ENCODE measurements around the gene SUPT5H.
A peak's percentile ranks its signal among the peaks of the same experiment; 100 is the strongest.

The SUPT5H gene

GRCh38 chr19:39409208-39410016 is 36.0 kb upstream of the SUPT5H start:
- peak; percentile 83 to 88 for DNase-seq

GRCh38 chr19:39410017-39410830 is 35.2 kb upstream of the SUPT5H start:
- DNase-seq: peak; percentile 68 to 73

- DNase-seq: no peak
Measured at GRCh38 chr19:39410831-39411080, 34.6 kb upstream of the SUPT5H start.

- peak; percentile 23 to 31 for DNase-seq
Measured at GRCh38 chr19:39411081-39411831, 34.1 kb upstream of the SUPT5H start.

DNA sequence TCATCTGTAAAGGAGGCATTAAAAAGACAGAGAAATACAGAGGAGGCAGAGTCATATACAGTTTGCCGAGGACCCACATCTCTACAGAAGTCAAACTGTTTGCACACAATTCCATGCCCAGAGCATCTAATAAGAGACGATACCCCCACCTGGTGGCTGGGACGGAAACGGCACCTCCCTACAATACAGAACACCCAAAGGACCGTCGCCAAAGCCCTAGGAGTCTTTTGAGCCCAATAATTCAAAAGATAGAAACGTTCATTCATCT is 33.6 kb upstream of the SUPT5H start:
- peak; percentile 93 to 95 for DNase-seq

DNA sequence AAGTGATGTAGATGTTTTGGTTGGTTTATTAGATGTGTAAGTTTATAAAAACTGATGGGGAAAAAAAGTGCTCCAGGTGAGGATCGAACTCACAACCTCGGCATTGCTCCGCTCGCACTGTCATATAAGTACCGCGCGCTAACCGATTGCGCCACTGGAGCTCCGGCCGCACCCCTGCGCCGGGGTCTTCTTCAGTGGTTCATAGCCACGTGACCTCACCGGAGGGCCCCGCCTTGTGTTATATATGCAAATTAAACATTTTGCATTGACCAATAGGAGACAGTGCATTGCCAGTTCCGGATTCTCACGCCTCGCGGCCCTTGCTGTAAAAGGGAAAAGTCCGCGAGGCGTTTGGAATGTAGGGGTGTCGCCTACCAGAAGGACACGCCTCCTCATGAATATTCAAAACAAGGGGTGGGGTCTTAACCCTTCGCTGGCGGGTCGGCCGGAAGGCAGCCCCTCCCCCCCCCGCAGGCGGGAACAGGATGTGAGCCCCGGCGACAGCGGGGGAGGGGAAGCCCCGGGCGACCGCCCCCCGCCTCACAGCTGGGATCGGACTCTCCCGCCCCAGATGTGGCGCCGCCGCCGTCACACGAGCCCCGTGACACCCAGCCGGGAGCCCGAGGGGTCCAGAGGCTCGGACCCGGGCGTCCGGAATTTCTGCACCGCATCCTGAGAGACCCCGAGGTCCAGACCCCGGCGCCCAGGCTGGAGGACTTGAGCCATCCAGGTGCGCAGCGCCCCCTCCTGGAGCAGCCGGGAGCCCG is 33.1 kb upstream of the SUPT5H start, which contains the start of gene PLEKHG2:
PLEKHG2 (plus strand) TSS at position 570 of the 767 bp plus-strand sequence. CDS start 1,418 bp downstream, outside the sequence.
- peak; percentile 97 for DNase-seq

- DNase-seq: peak in 1 of 2 experiments; percentile 27
Measured at GRCh38 chr19:39412867-39413271, 32.5 kb upstream of the SUPT5H start.

GRCh38 chr19:39413272-39413910 is 32.0 kb upstream of the SUPT5H start:
- DNase-seq: peak; percentile 23 to 33

DNA sequence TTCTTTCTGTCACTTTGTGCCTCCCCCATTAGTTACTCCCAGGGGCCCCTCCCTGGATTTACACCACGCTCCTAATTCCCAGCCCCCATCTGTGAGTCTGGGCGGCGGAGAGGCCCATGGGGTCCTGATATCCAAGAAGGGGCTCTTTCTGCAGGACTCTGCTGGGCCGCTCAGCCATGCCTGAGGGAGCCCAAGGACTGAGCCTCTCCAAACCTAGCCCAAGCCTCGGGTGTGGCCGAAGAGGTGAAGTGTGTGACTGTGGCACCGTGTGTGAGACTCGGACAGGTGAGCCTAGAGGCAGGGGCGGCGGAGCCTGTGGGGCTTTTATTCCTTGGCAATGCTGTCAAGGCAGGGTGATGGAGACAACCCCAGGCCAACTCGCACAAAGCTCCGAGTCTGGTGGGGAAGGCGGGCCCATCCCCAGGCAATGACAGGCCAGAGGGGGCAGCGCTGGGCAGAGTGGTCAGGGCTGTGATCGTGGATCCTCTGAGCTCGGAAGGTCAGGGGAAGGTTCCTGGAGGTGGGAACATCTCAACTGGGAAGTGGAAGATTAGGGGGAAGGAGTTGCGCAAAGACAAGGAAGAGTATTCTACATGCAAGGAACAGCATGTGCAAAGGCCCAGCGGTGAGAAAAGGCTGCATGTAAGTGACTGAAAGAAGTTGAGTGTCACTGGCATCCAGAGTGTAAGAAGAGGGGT is 31.3 kb upstream of the SUPT5H start:
- peak in 1 of 2 experiments; percentile 10 for DNase-seq

DNA sequence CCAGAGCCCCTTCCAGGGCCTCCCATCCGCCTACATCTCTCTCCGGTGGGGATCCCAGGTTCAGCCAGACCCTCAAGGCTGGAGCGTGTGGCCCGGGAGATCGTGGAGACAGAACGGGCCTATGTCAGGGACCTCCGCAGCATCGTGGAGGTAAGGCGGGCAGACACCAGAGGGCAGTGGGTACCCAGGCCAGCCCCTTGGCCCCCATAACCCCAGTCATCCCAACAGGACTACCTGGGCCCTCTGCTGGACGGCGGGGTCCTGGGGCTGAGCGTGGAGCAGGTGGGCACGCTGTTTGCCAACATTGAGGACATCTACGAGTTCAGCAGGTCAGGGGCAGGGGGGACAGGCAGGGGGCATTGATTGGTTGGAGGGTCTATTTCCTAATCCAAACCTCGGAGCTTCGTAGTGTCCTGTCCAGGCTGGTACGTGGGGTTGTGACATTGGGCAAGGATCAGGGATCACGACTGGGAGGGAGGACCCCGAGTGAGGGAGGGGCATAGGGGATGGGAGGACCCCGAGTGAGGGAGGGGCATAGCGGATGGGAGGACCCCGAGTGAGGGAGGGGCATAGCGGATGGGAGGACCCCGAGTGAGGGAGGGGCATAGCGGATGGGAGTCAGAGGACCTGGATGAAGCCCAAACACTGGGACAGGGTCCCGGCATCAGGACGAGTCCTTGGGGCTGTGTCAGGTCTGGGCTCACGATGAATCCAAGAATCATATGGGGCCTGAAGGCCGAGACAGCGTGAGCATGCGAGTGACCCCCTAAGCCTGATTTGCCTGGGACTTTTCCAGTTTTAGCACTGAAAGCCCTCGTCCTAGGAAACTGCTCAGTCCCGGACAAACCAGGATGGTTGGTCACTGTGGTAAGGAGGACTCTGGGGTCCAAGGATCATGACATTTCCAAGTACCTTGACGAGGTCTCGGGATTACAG is 30.0 kb upstream of the SUPT5H start:
- no peak for DNase-seq

DNA sequence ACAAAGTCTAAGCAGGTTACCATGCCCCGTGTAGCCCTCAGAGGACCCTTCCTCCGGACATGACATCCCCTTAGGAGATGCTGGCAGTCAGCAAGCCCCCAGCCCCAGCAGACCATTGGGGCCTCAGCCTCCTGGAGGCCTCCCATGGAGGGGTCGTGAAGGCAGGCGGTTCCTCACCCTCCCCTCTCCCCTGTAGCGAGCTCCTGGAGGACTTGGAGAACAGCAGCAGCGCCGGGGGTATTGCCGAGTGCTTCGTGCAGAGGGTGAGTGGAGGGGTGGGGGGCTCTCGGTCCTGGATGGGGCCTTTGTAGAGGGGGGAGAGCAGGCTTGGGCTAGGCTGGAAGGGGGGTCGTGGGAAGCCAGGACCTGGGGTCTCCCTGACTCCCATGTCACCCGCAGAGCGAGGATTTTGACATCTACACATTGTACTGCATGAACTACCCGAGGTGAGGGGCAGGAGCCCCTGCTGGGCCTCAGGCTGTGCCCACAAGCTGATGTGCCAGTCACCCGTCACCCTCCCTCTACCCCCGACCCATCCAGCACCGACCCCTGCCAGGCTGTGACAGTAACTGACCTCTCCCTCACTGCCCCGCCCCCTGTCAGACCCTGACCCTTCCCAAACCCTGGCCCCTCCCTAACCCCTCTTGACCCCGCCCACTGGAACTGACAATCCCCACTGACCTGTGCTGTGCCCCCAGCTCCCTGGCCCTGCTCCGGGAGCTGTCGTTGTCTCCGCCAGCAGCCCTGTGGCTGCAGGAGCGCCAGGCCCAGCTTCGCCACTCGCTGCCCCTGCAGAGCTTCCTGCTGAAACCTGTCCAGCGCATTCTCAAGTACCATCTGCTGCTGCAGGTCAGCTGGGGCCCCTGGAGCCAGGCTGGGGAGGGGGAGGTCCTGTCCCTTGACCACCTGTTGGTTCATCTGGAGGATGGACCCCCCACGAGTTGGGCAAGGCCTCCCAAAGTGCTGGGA is 28.9 kb upstream of the SUPT5H start:
- DNase-seq: no peak

DNA sequence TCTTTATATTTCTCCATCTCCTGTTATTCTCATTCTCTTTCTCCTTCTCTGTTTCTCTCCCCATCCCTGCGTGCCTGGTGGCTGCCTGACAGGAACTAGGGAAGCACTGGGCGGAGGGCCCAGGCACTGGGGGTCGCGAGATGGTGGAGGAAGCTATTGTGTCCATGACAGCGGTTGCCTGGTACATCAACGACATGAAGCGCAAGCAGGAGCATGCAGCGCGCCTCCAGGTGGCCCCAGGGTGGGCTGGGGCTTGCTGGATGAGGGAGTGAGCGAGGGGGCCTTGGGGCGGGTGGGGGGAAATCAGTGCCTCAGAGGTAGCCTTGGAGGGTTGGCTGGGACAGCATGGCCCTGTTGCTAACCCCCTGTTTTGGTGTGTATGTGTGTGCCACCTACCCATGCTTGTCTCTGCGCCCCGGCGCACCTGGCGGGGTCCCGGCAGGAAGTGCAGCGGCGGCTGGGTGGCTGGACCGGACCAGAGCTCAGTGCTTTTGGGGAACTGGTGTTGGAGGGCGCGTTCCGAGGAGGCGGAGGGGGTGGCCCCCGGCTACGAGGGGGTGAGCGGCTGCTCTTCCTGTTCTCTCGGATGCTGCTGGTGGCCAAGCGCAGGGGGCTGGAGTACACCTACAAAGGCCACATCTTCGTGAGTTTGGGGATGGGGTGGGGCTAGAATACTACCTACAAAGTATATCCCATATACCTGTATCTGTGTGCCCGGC is 27.8 kb upstream of the SUPT5H start:
- no peak for DNase-seq

DNA sequence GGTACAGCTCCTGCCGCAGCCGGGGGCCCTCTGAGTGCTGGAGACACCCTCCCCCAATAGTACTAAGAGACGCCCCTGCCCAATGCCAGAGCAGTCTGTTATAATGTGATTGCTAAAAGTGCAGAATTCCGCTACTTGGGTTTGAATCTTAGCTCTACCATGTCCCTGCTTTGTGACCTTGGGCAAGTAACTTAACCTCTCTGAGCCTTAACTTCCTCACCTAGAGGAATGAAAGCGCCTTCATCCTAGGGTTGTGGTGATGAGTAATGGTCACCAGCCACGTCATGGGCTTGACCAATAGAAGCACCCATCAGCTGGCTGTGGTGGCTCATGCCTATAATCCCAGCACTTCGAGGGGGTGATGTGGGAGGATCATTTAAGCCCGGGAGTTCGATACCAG is 26.4 kb upstream of the SUPT5H start:
- DNase-seq: no peak

- DNase-seq: no peak
Measured at GRCh38 chr19:39420769-39421168, 24.6 kb upstream of the SUPT5H start.

DNA sequence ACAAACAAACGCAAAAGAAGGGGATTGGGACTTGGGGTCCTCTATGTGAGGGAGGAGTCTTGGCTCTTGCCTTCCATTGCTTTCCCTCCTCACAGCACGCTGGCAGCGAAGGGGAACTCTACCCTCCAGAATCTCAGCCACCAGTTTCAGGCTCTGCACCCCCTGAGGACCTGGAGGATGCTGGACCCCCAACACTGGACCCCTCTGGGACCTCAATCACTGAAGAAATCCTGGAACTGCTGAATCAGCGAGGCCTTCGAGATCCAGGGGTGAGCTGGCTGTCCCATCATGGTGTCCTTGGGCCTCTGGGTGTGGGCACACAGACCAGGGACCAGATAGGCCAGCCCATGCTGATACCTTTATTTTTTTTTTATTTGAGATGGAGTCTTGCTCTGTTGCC is 23.4 kb upstream of the SUPT5H start:
- DNase-seq: no peak

GRCh38 chr19:39423258-39424086 is 21.9 kb upstream of the SUPT5H start:
- no peak for DNase-seq

- no peak for DNase-seq
Measured at GRCh38 chr19:39424934-39425333, 20.4 kb upstream of the SUPT5H start.

DNA sequence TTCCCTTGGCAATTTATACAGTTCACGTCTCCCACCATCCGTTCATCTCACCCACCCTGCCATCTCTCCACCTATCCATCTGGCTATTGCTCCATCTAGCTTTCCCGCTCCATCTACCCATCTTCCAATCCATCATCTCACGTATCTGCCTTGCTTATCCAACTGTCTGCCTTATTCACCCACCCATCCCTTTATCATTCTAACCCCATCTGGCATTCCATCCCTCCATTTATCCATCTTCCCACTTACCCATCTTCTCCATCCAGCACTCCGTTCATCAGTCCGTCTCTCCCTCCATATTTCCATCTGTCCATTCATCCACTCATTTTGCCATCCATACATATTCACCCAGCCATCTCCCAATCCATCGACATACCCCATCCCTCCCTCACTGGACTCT is 19.6 kb upstream of the SUPT5H start:
- no peak for DNase-seq

All from activated CD4-positive, alpha-beta T cell treated with anti-CD3 and anti-CD28 coated beads, Interleukin-2, amount 50 U/mL, for 48 hours (primary cell).